Limb (tissue), 2 donors: ENCODE data around the gene STARD13.

Source experiments
- DNase-seq, 2 donors: peaks; one replicate each; pipeline ENCODE4 v3.0.0-alpha.2; 2016; ENCODE audit errors: extremely low spot score in 2 of 2

STARD13 gene

DNA sequence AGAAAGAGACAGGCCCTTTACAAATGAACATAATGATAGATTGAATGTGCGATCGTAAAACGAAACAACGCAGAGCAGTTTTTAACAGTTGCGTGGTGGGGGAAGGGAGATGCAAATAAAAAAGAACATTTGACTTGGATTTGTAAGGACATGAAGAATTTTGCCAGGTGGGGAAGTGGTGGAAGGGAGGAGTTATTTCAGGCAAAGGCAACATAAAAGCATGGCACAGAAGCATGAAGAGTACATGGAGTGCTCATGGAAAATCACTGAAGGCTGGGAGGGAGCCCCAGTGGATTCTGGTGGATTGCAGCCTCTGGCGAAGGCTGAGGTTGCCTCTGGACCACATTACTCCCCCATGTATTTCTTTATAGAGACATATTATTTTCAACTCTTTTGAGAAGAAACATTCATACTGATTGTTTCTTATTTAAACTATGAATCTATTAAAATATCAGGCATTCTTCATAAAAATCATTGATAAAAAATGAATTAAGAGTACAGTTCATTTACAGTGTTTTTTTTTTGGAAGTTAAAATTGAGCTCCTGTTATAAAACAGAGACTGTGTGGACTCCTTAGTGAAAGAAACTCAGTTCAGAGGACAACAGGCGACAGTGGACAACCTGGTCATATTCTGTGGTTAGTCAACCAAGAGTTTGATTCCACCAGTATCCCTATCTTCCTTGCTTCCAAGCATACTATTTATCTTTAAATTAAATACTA, 57.5 kb downstream of the STARD13 start:
- no peak for DNase-seq

DNA sequence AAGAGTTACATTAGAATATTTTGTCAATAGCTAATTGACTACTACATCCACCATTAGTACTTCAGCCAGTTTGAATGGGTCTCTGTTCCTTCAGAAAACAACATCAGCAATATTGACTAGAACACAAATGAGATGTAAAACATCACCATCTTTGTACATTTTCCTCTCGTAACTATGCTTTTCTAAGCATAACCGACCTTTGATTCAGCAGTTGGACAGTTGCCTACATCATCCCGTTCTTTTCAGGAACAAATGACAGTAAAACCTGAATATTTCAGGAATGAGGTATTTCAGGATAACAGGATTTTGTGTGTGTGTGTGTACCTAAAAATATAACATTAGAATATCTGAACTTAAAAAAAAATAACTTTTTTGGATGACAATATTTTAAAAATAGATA, 60.9 kb downstream of the STARD13 start:
- no peak for DNase-seq

DNA sequence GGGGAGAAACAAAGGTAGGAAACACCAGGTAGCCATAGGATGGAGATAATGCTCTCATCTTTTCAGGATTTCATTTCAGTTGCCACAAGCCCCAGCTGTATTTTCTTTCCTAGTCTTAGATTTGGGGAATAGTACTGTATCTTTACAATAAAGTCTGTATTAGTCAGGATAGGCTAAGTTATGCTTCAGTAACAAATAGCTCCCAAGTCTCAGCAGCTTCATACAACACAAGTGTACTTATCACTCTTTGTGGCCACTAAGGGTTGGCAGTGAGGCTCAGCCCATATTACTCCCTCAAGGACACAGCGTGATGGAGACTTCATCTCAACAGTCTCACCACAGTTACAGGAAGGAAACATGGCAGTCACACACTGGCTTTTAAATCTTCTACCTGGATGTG, 61.4 kb downstream of the STARD13 start:
- no peak for DNase-seq

DNA sequence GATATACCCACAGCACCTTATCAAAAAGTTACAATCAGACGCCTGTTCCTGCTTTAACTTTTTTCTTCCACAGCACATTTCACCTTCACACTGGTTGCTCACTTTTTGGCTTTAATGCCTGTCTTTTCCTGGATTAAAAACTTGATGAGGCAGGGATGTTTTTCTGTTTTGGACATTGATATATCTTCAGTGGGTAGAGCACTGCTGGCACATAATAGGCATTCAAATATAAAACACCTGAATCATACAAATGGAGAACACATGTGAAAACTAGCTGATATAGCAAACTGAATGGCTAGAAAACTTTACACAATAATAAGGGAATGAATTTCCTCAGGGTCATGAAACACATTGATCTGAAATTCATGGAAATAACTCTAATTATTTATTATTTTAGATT, 65.6 kb downstream of the STARD13 start:
- DNase-seq = no peak

DNA sequence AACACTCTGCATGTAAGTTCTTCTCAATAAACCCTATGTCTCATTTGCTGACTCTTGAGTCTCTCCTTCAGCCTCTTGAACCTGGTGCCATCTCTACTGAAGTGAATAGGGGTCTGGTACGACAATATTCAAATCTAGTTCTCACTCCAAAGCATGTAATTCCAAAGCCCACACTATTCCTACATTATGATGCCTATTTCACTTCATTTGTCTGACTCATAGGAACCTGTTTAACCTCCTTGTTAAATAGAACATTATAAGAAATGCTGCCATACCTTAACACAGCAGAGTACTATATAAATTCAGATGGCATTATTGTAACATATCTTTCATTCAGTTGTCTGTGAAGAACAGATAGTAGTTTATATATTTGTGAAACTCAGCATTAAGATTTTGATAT, 67.1 kb downstream of the STARD13 start:
- no peak for DNase-seq

DNA sequence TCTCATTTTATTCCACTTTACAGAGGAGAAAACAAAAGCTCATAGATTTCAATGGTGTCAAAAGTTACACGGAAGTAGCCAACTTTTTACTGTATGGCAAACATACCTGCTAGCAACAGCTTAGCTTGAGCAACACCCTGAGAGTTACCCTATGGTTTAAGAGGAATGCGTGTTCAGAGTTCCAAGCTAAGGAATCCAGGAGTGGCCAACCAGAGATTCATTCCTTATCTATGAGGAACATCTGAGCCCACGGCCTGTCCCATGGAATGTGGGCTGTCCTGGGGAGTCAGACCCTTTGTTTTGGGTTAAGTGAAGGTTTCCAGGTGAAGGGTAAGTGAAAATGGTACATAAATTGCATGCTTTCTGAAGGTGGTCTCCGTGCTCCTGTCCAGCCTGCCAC, 67.5 kb downstream of the STARD13 start:
- no peak for DNase-seq

DNA sequence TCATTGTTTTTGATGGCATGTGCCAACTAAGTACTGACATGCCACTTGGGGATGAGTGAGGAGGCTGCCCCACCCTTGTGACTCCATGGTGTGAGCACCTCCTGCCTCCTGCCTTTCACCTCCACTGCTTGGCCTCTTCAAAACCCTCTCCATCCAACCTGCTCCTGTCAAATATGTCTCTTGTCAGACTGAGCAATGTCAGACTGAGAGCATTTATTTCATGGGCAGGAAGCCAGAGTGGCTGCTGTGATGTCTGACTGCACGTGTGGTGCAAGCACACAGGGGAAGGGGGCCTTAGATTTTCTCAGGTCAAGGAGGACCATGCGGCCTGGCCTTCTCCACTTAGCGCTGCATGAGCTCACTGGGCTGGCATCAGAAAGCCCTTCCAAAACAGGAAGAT, 68.3 kb downstream of the STARD13 start:
- DNase-seq = no peak

DNA sequence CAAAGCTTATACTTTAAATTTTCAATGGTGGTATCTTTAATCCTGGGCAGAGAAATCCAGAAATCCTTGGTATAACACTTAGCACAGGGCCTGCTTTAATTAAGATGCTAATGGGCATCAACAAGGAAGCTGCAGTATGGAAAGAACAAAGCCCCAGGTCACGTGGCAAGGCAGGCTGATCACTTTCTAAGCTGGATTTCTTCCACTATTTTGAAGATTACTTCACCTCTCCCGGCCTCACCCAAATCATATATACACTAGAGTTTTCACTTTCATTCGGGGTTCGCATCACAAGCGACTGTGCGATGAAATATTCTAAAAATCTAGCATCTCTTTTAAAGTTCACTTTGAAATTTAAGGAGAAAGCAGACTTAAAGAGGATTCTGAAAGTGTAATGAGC, 71.8 kb downstream of the STARD13 start:
- DNase-seq = no peak

DNA sequence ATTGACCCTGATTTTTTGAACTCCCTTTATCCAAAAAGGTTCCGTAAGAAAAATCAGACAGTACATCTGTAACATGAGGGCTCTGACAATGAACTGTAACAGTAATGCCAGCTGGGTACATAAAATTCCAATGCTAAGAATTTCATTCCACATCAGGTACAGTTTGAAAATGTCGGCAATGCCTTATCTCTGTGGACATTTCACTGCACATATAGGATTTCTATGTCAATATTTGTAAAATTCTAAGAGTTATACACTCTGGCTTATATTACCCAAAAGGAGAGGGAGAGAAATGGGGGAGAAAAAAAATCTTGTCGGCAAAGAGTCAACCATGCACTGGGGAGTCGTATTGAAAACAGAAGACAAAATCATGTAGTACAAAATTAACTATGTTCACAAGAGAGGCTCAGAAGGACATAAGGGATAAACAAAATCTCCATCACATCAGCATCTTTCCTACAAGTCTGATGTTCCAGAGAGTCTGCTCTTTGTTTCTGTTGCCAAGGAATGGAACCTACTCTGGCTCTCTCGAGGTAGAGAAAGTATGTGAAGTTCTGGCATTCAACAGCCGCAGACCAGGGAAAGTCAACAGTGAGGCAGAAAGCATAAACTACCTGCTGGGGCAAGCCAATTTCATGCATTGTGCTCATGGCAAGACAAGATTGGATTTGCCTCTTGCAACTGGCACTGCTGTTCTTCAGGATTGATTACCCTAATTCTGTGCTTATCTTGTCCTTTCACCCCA, 72.4 kb downstream of the STARD13 start:
- DNase-seq = no peak

DNA sequence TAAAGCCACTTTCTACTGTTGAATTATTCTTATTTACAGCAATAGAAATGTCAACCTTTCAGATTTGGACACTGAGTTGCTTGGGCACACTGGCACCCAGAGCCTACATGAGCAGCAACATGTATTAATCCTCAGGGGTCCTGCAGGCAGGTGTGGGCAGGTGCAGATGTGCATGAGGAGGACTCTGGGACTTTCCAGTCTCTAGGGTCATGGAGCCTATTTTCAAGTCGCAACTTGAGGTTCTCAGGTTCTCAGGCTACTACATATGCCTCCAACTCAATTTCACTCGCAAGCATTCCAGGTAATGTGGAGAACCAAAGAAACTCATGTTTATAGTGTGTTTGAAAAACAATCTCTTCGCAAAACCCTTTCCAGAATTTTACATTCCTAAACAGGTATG, 73.2 kb downstream of the STARD13 start:
- no peak for DNase-seq

DNA sequence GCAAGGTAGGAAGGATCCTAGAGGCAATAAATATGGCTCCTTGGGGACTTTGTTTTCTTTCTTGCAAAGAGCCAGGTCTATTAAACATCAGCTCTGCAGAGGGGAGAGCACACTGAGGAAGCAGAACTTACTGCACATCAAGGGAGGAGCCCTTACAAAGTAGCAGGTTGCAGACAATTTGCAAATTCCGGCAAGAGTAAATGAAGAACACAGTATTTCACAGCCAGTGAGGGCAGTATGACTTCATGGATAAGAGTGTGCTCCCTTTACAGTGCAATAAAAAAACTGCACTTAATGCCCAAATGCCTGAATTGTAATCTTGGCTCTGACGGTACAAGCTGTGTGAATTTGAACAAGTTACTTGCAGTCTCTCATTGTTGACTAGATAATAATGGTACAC, 75.5 kb downstream of the STARD13 start:
- no peak for DNase-seq

DNA sequence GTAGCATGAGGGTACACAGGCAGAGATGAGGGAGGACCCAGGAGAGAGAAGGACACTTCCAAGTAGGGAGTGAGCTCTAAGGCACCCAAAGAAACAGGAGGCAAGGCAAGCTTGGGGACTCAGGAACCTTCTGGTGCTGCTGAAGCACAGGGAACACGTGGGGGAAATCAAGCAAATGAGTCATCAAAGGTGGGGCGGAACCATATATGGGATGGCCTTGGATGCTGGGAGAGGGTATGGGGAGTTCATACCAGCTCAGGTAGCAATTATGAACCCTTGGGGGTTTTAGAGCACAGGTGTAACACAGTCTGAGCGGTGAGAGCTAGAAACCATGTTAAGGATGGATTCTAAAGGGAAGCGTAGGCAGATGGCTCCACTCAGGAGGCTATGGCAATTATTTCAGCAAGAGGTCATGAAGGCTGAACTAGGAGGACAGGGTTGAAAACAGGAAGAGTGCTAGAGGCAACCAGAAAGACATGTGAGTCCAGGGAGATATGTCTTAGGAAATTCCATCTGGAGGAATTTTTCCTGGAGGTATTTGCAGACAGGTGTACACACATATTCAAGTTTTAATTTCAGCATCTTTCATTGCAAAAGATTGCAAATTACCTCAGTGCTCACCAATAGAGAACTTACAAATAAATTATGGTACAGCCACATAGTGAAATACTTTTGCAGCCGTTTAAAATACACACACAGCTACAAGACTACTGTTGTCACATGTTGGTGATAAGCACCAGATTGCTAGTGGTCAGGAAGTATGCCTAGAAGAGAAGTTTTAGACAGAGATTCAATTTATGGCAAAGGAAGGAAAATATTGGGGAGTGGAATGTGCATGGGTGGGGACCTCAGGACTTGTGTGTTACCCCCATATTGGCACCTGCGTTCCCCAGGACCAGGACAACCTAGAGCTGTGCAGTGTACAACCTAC, 77.0 kb downstream of the STARD13 start:
- DNase-seq = no peak

DNA sequence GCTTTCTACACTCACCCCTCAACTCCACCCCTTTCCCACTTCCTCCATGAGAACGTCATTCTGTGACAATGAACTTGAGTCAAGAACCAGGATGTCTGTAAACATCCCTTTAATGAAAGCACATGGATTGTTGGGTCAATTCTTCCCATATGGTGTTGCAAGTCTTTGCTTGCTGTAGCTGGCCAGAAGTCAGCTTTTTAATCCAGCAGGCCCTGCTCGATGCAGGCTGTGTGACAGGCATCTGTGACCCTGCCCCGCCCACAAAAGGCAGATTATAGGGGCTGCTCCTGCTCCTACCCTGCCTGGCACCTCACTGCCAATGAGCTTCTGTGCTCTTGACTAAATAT, 78.0 kb downstream of the STARD13 start:
- no peak for DNase-seq

DNA sequence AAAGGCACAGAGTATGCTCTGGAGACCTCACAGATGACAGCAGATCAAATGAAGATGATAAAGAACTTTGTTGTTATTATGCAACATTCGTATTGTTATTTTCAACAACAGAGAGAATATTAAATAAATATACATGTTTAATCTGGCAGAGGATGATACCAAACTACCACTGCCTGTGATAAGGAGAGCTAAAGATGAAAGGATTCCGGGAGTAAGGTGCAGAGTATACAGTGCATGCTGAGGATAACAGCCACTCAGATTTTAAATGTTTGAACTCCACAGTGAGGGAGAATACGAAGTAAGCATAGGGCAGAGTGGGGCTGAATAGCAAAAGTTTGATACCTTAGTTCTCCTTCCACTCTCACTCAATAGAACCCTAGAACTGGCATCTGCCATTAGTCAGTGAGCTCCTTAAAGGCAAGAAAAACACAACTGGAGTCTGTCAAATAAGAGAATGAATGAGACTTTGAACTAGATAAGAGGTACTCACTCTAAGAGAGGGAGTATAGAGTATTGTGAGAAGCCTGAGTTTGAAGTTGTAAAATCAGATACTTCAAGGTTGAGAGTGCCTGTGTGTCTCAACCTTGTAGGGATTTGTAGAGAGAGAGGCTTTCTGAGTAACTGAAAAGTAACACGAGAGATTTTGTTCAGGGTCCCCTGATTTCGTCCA, 78.5 kb downstream of the STARD13 start:
- DNase-seq = no peak

DNA sequence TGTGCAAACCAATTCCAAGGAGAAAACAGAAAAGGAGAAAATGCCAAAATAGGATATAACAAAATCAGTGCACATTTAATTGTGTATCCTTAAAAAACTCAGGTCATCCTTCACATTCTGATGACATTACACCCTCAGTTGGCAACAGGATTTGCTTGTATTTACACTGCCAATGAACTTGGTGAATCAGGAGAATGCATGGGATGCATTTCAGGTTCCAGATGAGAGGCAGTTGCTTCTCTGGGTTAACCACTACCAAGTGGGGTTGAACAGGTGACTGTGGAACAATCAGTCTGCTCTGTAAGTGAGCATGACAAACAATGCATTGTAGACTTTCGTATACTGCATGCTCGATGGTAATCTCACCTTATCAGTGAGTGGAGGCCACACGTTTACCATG, 79.1 kb downstream of the STARD13 start:
- DNase-seq = no peak

DNA sequence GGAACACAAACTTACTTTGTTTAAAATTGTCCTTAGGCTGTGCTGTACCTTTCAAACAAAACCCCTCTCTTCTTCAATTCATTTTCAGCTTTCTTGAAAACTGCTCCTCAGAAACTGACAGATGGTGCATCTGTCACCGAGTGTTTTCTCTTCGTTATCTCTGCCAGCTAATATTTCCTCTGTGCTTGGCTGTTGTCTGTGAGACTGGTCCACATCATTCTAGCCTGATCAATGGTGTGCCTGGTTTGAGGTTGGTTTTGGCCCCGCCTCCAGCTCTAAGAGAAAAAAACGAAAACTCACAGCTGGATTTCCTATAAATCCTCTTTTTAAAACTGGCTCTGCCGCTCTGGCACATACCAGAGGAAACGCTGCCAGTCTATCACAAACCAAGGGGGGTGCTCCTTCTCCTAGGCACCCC, 79.7 kb downstream of the STARD13 start:
- peak in 1 of 2 donors; percentile 69 for DNase-seq

DNA sequence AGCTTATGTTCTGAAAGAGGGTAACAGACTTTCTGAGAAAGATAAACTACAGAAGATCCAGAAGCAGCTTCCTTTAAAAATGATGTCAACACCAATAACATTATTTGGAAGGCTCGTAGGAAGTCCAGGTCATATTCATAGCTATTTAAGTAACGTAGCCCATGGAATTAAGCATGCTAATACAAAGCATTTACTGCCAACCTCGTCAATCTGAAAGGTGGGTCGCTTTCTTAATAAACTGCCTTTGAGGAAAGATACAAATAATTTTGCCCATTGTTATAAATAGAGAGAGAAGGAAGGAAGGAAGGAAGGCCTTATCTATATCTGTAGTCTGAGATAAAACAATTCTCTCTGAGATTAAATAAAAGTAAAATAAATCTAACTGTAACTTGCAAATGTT, 80.3 kb downstream of the STARD13 start:
- DNase-seq = no peak

DNA sequence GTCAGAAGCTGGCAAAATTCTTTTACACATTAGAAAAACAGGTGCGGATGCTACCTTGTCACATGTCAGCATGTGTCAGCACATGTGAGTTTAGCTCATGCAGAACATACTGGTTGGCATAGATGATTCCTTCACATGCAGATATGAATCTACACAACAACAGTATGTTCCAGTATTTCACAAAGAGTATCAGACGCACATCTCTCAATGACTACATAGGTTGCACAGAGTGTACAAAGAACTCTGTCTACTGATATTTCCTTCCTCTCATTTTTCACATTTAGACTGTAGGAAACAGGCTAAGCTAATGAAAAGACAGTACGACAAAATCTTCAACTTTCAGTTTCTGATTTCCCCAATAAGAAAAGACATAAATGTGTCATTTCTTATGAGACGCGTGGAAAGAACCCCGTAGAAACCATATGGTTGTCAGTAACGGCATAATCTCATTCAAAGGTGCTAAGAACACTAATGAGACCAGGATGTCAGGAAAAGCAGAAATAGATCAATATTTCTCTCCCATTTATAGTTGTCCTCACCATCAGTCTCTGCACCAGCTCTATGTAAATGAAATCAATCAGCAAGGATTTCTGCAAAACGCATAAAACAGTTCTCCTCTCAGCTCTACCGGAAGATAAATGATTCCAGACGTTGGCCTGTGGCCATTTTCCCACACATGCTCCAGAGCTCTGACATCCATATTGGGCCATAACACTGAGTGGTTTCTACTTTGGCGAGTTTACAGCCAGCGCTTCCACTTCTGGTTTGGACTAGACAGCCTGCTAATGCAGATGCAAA, 81.2 kb downstream of the STARD13 start:
- DNase-seq = peak; percentile 83 to 93

DNA sequence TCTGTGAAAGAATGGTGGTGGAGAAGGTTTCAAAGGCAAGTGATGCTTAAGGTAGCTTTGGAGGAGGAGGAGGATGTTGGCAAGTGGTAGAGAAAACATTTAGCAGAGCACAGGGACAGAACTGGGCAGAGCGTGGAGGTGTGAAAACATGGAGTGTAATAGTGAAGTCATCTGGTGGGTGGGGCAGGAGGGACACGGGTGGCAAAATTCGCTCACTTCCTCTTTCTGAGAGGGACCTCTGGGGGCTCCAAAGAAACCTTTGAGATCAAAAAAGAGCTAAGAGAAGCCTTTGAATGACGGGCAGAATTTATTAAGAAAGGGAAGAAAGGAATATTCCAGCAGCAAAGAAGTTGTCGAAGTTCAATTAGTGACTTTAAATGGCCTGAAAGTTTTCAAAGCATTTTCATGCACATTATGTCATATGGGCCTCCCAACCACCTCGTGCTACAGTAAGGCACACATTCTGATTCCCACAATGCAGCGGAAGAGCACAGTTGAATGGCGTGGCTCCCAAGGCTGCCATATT, 82.8 kb downstream of the STARD13 start:
- no peak for DNase-seq

DNA sequence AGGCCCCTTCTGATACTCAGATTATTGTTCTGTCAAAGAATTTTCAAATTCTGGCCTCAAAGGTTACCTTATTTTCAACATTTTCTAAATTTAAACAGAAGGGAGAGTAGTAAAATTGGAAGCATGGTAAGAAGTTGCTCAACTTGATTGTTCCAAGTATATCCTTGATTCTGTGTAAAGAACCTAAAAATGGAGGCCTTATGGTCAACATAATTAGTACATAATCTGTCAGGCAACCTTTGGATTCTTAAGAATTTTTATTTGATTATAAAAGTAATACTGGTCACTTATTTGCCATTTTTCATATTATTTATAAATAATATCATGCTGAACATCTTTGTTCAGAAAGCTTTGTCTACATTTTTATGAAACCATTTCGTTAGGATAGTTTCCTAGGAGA, 83.9 kb downstream of the STARD13 start:
- no peak for DNase-seq
